ENCODE data around the gene MYL6. TPM values are rescaled to one million over a fixed set of nuclear protein-coding genes. Genes with fewer than 3 reads are reported as not detected.
"Not testable (repeated sequence)": the region's sequence is repeated elsewhere in the genome, so short reads cannot be mapped to it uniquely, and the experiment has no call there.

The MYL6 gene
- total and polyA plus RNA-seq, 10 of the 15 experiments (the other 5 are each of a cell fraction or from before 2014, with no cell fraction given) = 1,000 to 4,116 (median 1,828) TPM

DNA sequence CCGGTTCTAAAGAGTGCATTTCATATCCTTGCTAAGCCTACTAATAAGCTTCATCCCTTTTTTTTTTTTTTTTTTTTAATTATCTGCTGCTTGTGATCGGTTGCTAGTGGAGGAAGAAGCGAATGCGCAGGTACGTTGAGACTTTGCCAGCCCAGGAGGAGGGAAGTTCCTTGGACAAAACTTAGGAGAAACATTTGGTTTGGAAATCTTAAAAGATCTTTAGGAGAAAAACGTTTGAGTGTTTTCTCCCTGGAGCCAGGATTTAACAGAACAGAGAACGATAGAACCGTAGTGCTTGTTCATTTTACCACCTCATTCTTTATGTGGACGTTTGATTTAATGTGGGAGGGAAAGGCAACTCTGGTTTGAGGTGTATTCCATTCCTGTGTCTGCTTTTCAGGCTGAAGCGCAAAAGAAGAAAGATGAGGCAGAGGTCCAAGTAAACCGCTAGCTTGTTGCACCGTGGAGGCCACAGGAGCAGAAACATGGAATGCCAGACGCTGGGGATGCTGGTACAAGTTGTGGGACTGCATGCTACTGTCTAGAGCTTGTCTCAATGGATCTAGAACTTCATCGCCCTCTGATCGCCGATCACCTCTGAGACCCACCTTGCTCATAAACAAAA lies 41.0 kb upstream of the MYL6 start:
- not testable (repeated sequence) for FAIRE-seq, ATAC-seq
- intact Hi-C loops (cut with micrococcal nuclease; ENCODE audit: unreplicated experiment) = loop anchor here (5.0 kb wide), 7 partner anchors 35 to 570 kb away; partner anchors contain the start of genes CNPY2, DNAJC14, MYL6B and PTGES3

More for the DNA sequence above, 41.0 kb upstream of the MYL6 start:
- ChIA-PET POLR2A (interaction anchor here (0.5 to 5.5 kb wide), 21 partner anchors 8 to 1814 kb away, joined by 3 to 95 read pairs (median 4); partner anchors contain the start of genes CNPY2, DNAJC14, ESYT1 and GDF11), RAD21 (ENCODE audit: unreplicated experiment) (interaction anchor here (0.6 to 3.9 kb wide), 12 partner anchors 11 to 1367 kb away, joined by 3 to 57 read pairs (median 5); partner anchors contain the start of genes ANKRD52, DNAJC14, ESYT1 and MYL6), SMC1A (ENCODE audit: uncharacterized antibody, unreplicated experiment) (interaction anchor here (2.6 to 4.5 kb wide), 4 partner anchors 13 to 379 kb away, joined by 16 to 50 read pairs (median 30); partner anchors contain the start of genes PA2G4, RNF41 and SMARCC2), CTCF (interaction anchor here (0.9 to 4.5 kb wide), 10 partner anchors 9 to 388 kb away, joined by 3 to 121 read pairs (median 10); partner anchors contain the start of genes ANKRD52, CD63, ESYT1 and PA2G4)
- H3K27me3 ChIP-seq (replicated peaks in 1 of 2; ENCODE audit: control insufficient read depth in 2 of 2, insufficient read depth in 2 of 2, low read length in 1 of 2); H3K9me3 ChIP-seq (replicated peaks; ENCODE audit: control insufficient read depth, insufficient read depth, low read length); in situ Hi-C loops (cut with MboI); DNase-seq (ENCODE audit: low read depth, low spot score); H3K36me3 ChIP-seq (ENCODE audit: control insufficient read depth in 2 of 2, insufficient read depth in 2 of 2, low read length in 1 of 2); H2AFZ ChIP-seq (ENCODE audit: control insufficient read depth, low read depth, low read length); BruUV-seq (replicated peaks); H4K20me1 ChIP-seq (ENCODE audit: control insufficient read depth, insufficient read depth): not testable (repeated sequence)
- peak overlapping the region; percentile 90 for H3K4me3 ChIP-seq
- TF ChIP-seq CHD1 (IDR thresholded peaks at IDR 0.05; ENCODE audit: low read depth, low read length) = peak; percentile 78; the same call in 1 of the 2 replicates
- TF ChIP-seq HDGF (IDR thresholded peaks at IDR 0.05) = peak; percentile 28; the same call in 1 of the 2 replicates
- H3K4me1 ChIP-seq (ENCODE audit: control insufficient read depth, insufficient read depth, low read length) = peaks cover 15% of the 10 kb centered on the region
- H3K4me2 ChIP-seq (ENCODE audit: control insufficient read depth, insufficient read depth) = peak overlapping the region; percentile 46
- peak overlapping the region; percentile 75 for H3K9ac ChIP-seq (ENCODE audit: control insufficient read depth, insufficient read depth, low read length)
- WGBS (ENCODE audit: insufficient coverage, insufficient replicate concordance, low lambda C conversion rate, missing lambda C conversion rate) = 2% methylated on average over 11 of the region's 16 CpGs
- peak overlapping the region; percentile 79 for H3K27ac ChIP-seq (ENCODE audit: control insufficient read depth, insufficient read depth)
- peaks cover 28% of the 10 kb centered on the region for H3K79me2 ChIP-seq (ENCODE audit: control insufficient read depth, insufficient read depth, low read length)
